ENCODE data around the gene KLHL14.

KLHL14 gene

GRCh38 chr18:32770054-32770665, 2.7 kb downstream of the KLHL14 start:
- no peak for DNase-seq

- peak; percentile 33 for DNase-seq
These were observed 3.2 kb downstream of the KLHL14 start for GRCh38 chr18:32769586-32770053.

DNA sequence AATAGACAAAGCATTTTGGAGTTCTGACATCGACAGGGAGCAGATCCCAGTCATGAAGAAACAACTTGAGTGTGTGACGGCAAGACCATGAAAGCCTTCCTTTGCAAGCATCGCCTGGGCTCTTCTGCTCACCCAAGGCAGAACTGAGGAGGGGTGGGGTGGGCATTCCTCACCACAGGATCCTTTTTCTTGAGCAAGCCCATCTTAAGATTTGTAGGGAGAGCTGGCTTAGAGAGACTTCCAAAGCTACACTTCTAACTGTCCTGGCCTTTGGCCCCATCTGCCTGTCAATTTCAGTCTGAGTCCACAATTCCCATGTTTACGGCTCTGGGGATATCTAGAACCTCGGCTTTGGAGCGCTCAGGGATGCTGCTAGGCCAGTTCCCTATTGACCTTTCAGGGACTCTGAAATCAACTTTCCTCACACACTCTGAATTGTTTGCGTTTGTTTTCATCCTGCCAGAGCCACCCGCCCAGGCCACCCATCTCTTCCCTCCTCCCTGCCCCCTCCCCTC, 3.7 kb downstream of the KLHL14 start:
- peak; percentile 33 for DNase-seq

GRCh38 chr18:32767400-32767799, 5.4 kb downstream of the KLHL14 start:
- DNase-seq, result no peak

- DNase-seq, result no peak
These were observed 8.1 kb downstream of the KLHL14 start for GRCh38 chr18:32764611-32765244.

DNA sequence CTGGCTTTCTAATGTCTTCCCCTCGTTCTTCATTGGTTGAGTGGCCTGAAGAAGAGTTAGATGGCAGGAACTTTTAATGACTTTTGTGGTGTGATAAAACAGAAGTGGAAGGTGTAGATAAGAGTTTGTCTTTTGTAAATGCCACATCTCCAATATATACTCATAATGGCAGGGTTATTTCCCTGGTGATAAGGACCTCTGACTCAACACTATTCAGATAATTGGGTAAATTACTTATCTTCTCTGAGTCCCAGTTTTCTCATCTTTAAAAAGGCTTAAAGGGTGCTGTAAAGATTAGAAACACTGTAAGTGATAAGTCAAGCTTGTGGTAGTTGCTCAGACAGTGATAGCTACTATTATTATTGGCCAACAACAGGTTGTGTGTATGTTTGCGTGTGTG, 9.5 kb downstream of the KLHL14 start:
- no peak for DNase-seq

- no peak for DNase-seq
These were observed 11.6 kb downstream of the KLHL14 start for GRCh38 chr18:32761231-32761630.

- DNase-seq, result no peak
These were observed 12.4 kb downstream of the KLHL14 start for GRCh38 chr18:32760391-32760790.

DNA sequence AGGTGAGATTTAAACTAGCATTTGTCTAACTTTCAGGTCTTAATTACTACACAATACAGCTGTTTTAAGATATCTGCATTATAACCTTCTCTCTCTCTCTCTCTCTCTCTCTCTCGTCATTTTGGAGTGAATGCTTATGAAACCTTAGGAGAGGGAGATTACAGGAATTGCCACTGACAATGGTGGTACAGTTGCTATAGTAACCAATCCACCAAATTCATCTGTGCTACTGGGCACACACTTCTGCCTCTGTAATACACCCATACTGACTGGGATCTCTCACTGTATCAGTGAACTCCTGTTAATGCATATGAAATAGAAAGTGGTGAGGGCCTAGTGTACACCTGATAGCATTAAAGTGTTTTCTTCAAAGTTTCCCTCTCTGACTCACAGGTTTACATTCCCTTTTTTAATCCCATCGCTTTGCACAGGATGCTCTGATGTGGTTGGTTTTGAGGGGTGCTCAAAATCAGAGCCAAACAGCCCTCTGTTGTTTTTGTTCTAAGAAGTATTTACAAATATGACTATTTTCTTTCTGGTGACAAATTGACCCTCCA, 13.1 kb downstream of the KLHL14 start:
- no peak for DNase-seq

DNA sequence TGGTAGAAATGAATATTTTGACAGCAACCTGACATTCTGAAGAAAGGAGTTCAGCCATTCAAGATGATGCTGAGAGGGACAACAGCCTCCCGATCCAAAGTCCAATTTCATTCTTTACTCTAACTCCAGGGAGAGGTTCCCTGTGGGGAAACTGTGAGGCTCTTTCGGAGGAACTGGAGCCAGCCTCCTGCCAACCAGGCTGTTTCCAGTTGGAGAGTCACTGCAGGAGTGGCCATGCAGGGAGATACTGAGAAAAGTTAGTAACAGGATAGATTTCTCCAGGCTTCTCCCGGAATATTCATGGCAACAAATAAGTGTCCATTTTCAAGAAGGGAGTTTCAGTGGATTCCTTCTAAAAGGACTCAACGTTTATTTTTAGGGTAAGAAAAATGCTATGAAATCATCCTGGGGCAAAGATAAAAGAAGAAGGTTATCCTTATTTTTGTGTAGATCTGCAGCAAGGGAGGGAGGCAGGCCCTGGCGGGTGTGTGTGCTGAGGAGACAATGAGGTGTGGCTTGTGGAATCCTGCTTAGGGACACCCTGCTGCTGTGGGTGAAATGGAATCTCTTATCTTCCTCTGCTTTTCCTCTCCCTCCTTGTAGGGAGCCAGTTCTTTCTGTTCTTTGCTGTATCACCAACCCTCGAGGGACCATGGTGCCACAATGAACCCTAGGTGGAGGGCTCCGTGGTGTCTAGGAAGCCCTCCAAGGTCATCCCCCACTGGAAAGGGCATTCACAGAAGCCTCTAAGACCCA, 18.1 kb downstream of the KLHL14 start:
- DNase-seq, result no peak

DNA sequence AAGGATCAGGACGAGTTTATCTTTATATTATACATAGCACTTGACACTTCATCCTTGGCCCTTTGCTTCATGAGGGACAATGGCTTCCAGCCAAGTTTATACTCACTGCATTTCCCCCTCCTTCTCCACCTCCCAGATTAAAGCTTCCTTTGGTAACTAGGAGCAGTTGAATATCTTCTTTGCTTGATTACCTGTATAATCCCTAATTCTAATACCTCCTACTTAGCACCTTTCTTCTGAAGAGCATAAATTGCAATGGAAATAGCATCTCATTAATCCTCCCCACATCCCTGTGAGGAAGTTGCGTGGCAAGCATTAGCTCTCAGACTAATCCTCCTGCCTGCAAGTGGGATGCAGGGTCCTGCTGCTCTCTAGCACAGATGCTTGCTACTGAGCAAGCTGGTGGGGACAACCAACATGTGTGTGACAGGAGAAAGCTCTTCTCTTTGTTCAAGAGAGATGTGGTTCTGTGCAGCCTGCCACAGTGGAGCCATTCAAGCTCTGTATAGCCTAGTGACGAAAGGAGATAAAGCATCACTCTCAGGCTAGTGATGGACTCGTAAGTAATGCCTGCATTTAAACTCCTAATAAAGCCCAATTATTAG, 19.1 kb downstream of the KLHL14 start:
- no peak for DNase-seq

- no peak for DNase-seq
These were observed 22.5 kb downstream of the KLHL14 start for GRCh38 chr18:32750328-32750727.

GRCh38 chr18:32749809-32750208, 23.0 kb downstream of the KLHL14 start:
- no peak for DNase-seq

GRCh38 chr18:32742579-32742978, 30.2 kb downstream of the KLHL14 start:
- DNase-seq, result no peak

GRCh38 chr18:32735781-32736180, 37.0 kb downstream of the KLHL14 start:
- peak; percentile 25 for DNase-seq

DNA sequence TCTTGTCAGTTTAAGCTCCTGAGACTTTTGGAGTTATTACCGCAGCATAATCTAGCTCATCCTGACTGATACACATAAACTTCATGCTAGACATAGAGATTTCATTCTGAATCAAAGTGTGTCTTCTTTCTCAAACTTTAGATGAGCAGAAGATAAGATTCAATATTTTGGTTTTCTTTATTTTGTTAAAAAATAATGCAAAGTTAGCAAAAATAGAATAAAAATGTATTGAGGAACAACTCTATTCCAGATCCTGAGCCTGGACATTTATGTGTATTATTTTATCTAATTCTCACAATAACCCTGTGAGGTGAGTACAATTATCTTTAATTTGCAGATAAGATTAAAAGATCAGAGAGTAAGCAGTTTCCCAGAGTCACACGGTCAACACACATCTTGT, 38.4 kb downstream of the KLHL14 start:
- DNase-seq, result no peak

GRCh38 chr18:32732165-32732564, 40.7 kb downstream of the KLHL14 start:
- DNase-seq, result no peak

GRCh38 chr18:32730620-32731091, 42.2 kb downstream of the KLHL14 start:
- peak; percentile 27 for DNase-seq

DNA sequence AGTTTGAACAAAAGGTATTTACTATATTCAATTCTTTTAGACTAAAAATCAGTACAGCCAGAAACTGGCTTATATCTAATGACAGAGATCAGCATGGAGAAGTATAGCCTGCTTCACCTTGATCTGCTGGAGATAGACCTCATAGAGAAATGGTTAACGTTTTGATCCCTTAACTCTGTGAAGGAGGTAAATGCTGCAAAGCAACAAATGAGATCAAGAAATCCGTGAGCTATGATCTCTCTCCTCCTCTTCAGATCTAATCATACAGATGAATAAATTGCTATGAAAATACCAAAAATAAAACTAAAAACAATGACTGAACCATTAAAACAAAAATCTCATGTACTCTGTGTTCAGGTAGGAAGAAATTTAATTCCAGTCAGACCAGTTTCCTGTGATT, 42.8 kb downstream of the KLHL14 start:
- DNase-seq, result no peak

GRCh38 chr18:32724071-32724749, 48.6 kb downstream of the KLHL14 start:
- peak; percentile 99 for DNase-seq

GRCh38 chr18:32722279-32722678, 50.5 kb downstream of the KLHL14 start:
- no peak for DNase-seq

GRCh38 chr18:32717126-32717525, 55.7 kb downstream of the KLHL14 start:
- no peak for DNase-seq

Data from NCI-H748 treated with DMSO at 0.1 percent for 48 hours (cell line).